Loucy (cell line): Measurements from ENCODE around the gene PIK3R1.

ENCODE experiments used
- CTCF ChIP-seq: fragments of 200-600 bp; sonication (generic); conservative IDR thresholded peaks from 2 replicates; pipeline ENCODE4 v1.5.1; 2014; ENCODE audit warnings: mild to moderate bottlenecking, antibody characterized with exemption, low read length
- EZH2phosphoT487 ChIP-seq: fragments of 200-600 bp; IDR thresholded peaks from 2 replicates; pipeline ENCODE4 v1.6.1; 2018; ENCODE audit warnings: antibody characterized with exemption, mild to moderate bottlenecking, moderate library complexity, borderline replicate concordance

GRCh38 chr5:68316469-68316868 lies 100.9 kb downstream of the PIK3R1 start:
- TF ChIP-seq EZH2phosphoT487 (no peak), CTCF (no peak)
